Stomach (tissue), 9 donors: ENCODE measurements around the gene SFMBT2. TPM values are rescaled to one million over a fixed set of nuclear protein-coding genes. Genes with fewer than 3 reads are reported as not detected.

Source experiments
- DNase-seq, 2 donors: peaks; one replicate each; pipeline versions ENCODE4 v3.0.0 to v3.0.0-alpha.2; 2013 to 2019
- H3K27ac ChIP-seq, 5 donors: fragments of 200-600 bp in 4 of 5; sonication (generic) in 4 of 5; one replicate each; pipeline ENCODE4 v1.5.1; 2013 to 2019; ENCODE audit warnings: mild to moderate bottlenecking in 1 of 5, moderate library complexity in 1 of 5
- H3K27me3 ChIP-seq, 3 donors: fragments of 200-600 bp; sonication (generic); one replicate each; pipeline ENCODE4 v1.5.1; 2017 to 2019; ENCODE audit warnings: mixed run types in 1 of 3
- H3K36me3 ChIP-seq, 4 donors: fragments of 200-600 bp; sonication (generic); 1 replicate in 3 of 4; 2 replicates in 1 of 4; pipeline ENCODE4 v1.5.1; 2016 to 2019
- H3K4me1 ChIP-seq, 4 donors: fragments of 200-600 bp; sonication (generic); one replicate each; pipeline ENCODE4 v1.5.1; 2016 to 2019
- H3K4me3 ChIP-seq, 4 donors: fragments of 200-600 bp; sonication (generic) in 3 of 4; one replicate each; pipeline ENCODE4 v1.5.1; 2016 to 2019; ENCODE audit warnings: mild to moderate bottlenecking in 1 of 4
- H3K9me3 ChIP-seq, 4 donors: fragments of 200-600 bp; sonication (generic); one replicate each; pipeline ENCODE4 v1.5.1; 2016 to 2019
- EP300 ChIP-seq: sonication (generic); formaldehyde crosslinking; IDR thresholded peaks from one replicate; pipeline ENCODE4 v1.6.1; 2017; ENCODE audit warnings: antibody characterized with exemption
- POLR2A ChIP-seq, 4 donors: fragments of 450-650 bp; IDR thresholded peaks; one replicate each; pipeline ENCODE4 v1.6.1; 2016; ENCODE audit warnings: antibody characterized with exemption in 4 of 4, control low read depth in 2 of 4, mild to moderate bottlenecking in 1 of 4, moderate library complexity in 1 of 4
- POLR2AphosphoS5 ChIP-seq, 3 donors: sonication (generic); formaldehyde crosslinking; IDR thresholded peaks; one replicate each; pipeline ENCODE4 v1.6.1; 2016; ENCODE audit warnings: antibody characterized with exemption in 3 of 3
- WGBS, 5 donors: extraction: QIAGEN DNeasy Blood & Tissue Kit in 3 of 5; methylation state at CpG; one replicate each; pipeline versions ENCODE4 v1.1.5 to v1.1.7; 2013 to 2018; 5-methylcytosine and 5-hydroxymethylcytosine counted together
- intact Hi-C: fragments of 100-400 bp; cut with DNase I; formaldehyde crosslinking; loops from one replicate; pipeline ENCODE4 v1.15.1; 2023; ENCODE audit warnings: low total_unique reads
- polyA plus RNA-seq, 3 donors: library from polyadenylated mRNA; stranded (reverse); fragments of 200-250 nt; gene quantifications; one replicate each; pipeline ENCODE4 v1.2.3, GENCODE V29; 2013
- total RNA-seq, 5 donors: library from RNA; depleted of rRNA; stranded (reverse); fragments of >200 nt; gene quantifications; one replicate each; pipeline versions ENCODE4 v1.1.0 to v1.2.3, GENCODE V29; 2014 to 2016
- TF ChIP-seq, protein P1 (sequence below), 7 experiments: fragments of 450-650 bp in 4 of 7; fragments of 200-600 bp in 3 of 7; sonication (generic) in 3 of 7; IDR thresholded peaks; one replicate each; pipeline ENCODE4 v1.5.1; 2016 to 2019; ENCODE audit warnings: antibody characterized with exemption in 7 of 7, control low read depth in 2 of 7, mild to moderate bottlenecking in 1 of 7
- donor health status: healthy with polysubstance abuse.
- donor health status: Bipolar disorder and iron deficiency.
- donor health status: healthy.

Gene SFMBT2
- total and polyA plus RNA-seq, 8 donors: 0.90 to 17.3 (median 5.0) TPM

DNA sequence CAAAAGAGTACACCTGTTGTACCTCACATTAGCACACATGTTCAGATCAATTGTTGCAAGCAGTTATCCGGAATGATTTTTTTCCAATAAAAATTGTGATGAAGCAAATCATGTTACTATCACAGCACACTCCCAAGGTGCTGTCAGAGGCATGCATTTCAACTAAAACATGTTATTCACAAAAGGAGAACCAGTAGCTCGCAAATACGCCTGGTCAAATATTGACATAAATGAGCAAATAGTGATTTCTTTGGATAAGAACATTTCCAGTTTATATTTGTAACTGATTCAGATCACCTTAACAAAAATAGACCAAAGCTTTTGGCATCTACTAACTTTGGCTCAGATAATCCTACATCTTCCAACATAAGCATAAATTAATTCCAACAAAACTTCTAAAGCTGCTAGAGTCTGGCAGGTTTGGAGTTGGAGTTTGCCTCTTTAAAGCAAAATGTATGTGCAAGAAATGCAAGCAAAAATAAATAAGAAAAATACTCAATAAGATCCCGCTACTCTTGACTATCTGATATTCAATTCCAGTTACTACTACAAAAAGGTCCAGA lies 208.0 kb downstream of the SFMBT2 start:
- H3K27ac ChIP-seq: no peak overlapping the region
- H3K4me3 ChIP-seq: no peak overlapping the region
- intact Hi-C loops: no loop called here
- peaks cover 9 to 47% (median 40%) of the 10 kb centered on the region in 4 donors for H3K36me3 ChIP-seq
- 27 to 65% (median 51%) methylated on average over 4 of the region's 4 CpGs for WGBS, 5 donors
- H3K27me3 ChIP-seq: no peaks in the 10 kb centered on the region
- DNase-seq: no peak
- peaks cover 0 to 16% (median 10%) of the 10 kb centered on the region in 4 donors for H3K4me1 ChIP-seq
- no peak for TF ChIP-seq POLR2AphosphoS5 (IDR thresholded peaks at IDR 0.05)
- TF ChIP-seq EP300: no peak
- TF ChIP-seq POLR2A (IDR thresholded peaks at IDR 0.05): no peak
- TF ChIP-seq, protein P1, sequence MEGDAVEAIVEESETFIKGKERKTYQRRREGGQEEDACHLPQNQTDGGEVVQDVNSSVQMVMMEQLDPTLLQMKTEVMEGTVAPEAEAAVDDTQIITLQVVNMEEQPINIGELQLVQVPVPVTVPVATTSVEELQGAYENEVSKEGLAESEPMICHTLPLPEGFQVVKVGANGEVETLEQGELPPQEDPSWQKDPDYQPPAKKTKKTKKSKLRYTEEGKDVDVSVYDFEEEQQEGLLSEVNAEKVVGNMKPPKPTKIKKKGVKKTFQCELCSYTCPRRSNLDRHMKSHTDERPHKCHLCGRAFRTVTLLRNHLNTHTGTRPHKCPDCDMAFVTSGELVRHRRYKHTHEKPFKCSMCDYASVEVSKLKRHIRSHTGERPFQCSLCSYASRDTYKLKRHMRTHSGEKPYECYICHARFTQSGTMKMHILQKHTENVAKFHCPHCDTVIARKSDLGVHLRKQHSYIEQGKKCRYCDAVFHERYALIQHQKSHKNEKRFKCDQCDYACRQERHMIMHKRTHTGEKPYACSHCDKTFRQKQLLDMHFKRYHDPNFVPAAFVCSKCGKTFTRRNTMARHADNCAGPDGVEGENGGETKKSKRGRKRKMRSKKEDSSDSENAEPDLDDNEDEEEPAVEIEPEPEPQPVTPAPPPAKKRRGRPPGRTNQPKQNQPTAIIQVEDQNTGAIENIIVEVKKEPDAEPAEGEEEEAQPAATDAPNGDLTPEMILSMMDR (IDR thresholded peaks at IDR 0.05): no peak
- H3K9me3 ChIP-seq: no peaks in the 10 kb centered on the region

DNA sequence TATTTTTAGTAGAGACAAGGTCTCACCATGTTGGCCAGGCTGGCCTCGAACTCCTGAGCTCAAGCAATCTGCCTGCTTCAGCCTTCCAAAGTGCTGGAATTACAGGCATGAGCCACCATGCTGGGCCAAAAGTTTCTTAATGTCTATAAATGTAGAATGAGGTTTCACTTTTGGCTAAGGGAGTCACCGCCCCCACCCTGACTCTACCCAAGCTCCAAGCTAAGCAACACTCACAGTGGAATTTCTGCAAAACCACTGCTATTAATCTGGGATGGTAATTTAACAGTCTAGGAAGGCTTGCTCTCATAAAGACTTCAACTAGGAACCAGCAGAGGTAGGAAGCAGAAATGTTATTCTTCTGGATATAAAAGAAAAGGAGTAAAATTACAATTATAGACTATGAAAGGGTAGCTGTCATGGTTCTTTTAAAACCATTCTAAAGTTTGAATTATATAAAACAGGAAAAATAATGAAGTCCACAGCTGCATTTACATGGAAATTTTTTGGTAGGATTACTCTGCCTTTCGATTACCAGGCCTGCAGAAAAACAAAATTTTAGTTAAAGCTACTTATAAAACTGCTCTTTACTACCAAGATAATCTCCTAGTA lies 211.6 kb downstream of the SFMBT2 start:
- no peak for TF ChIP-seq POLR2AphosphoS5 (IDR thresholded peaks at IDR 0.05)
- no peak for TF ChIP-seq EP300
- TF ChIP-seq POLR2A (IDR thresholded peaks at IDR 0.05): no peak
- TF ChIP-seq, protein P1 (IDR thresholded peaks at IDR 0.05): no peak
- Histone ChIP-seq H3K9me3 (peaks cover 0 to 10% (median 9%) of the 10 kb centered on the region in 4 donors), H3K36me3 (peaks cover 20 to 69% (median 68%) of the 10 kb centered on the region in 4 donors), H3K27me3 (no peaks in the 10 kb centered on the region), H3K4me1 (peaks cover 0 to 16% (median 10%) of the 10 kb centered on the region in 4 donors), H3K27ac (no peak overlapping the region), H3K4me3 (no peak overlapping the region)
- DNase-seq: no peak
- whole genome bisulfite sequencing, 5 donors: 69 to 93% (median 91%) methylated on average over 3 of the region's 3 CpGs
- intact Hi-C loops: no loop called here

DNA sequence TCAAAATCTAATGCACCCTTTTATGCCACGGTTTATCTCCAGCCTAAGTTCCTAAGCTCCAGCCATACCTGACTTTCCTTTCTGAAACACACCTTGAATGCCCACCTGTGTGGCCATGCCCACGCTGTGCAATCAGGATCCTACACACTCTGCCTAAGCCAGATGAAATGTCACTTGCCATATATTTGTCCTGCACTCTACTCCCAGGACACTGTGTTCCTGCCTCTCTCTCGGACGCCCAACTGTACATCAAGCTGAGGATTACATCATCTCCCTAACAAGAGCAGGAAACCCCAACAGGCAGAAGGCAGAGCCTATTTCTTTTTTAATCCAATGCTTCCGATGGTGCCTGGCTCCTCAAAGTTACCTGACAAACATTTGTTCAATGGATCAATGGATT lies 214.6 kb downstream of the SFMBT2 start:
- 78 to 91% (median 91%) methylated on average over 5 of the region's 5 CpGs for WGBS, 5 donors
- Histone ChIP-seq H3K4me3 (no peak overlapping the region), H3K27ac (no peak overlapping the region), H3K4me1 (no peaks in the 10 kb centered on the region), H3K9me3 (peaks cover 0 to 10% (median 9%) of the 10 kb centered on the region in 4 donors), H3K27me3 (no peaks in the 10 kb centered on the region), H3K36me3 (peaks cover 20 to 92% (median 75%) of the 10 kb centered on the region in 4 donors)
- TF ChIP-seq POLR2A (IDR thresholded peaks at IDR 0.05) (no peak), POLR2AphosphoS5 (IDR thresholded peaks at IDR 0.05) (no peak), EP300 (no peak)
- TF ChIP-seq, protein P1 (IDR thresholded peaks at IDR 0.05): no peak
- intact Hi-C loops: no loop called here
- DNase-seq: no peak

DNA sequence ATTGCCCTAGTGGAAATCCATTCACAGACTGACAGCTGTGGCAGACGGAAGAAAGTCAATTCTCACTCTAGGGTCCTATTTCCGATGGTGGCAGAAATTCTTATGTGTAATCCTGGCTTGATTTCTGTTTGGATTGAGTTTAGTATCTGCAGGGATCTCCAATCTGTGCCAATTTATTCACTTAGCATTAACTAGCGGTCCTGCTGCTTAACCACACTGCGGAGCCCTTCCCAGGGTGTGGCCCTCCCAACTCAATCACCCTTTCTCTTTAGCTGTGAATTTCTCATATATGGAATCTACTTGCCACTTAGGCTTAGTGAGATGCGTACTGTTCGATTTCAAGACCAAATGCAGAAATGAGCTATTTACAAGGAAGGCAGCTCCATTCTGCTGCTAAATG lies 215.7 kb downstream of the SFMBT2 start:
- H3K27me3 ChIP-seq: no peaks in the 10 kb centered on the region
- 95 to 99% (median 96%) methylated on average over 6 of the region's 6 CpGs for WGBS, 5 donors

More for the DNA sequence above, 215.7 kb downstream of the SFMBT2 start:
- H3K36me3 ChIP-seq: peaks cover 20 to 93% (median 66%) of the 10 kb centered on the region in 4 donors
- intact Hi-C loops: no loop called here
- no peak for DNase-seq
- peaks cover 0 to 10% (median 9%) of the 10 kb centered on the region in 4 donors for H3K9me3 ChIP-seq
- no peak overlapping the region for H3K27ac ChIP-seq
- TF ChIP-seq, protein P1 (IDR thresholded peaks at IDR 0.05): no peak
- TF ChIP-seq POLR2A (IDR thresholded peaks at IDR 0.05): no peak
- TF ChIP-seq POLR2AphosphoS5 (IDR thresholded peaks at IDR 0.05): no peak
- TF ChIP-seq EP300: no peak
- H3K4me3 ChIP-seq: no peak overlapping the region
- H3K4me1 ChIP-seq: no peaks in the 10 kb centered on the region
